OCI-LY3 (cell line): ENCODE results near the gene ELL3.

ENCODE experiments used
- H2AFZ ChIP-seq: fragments of 200-600, 300-600 bp; shearing (Covaris generic); 2 replicates; pipeline ENCODE4 v1.6.0; 2014; ENCODE audit warnings: antibody characterized with exemption, low read depth, low read length
- H3K27ac ChIP-seq: fragments of 200-600, 300-600 bp; sonication (generic); 2 replicates; pipeline ENCODE4 v1.5.1; 2014; ENCODE audit warnings: mild to moderate bottlenecking, low read length, moderate library complexity, mixed read lengths
- H3K27me3 ChIP-seq: fragments of 200-600, 300-600 bp; sonication (generic); 2 replicates; pipeline ENCODE4 v1.6.1; 2014; ENCODE audit warnings: low read depth, low read length, mixed read lengths
- H3K36me3 ChIP-seq: fragments of 200-600, 300-600 bp; sonication (generic); replicated peaks from 2 replicates; pipeline ENCODE3; 2014; ENCODE audit warnings: low read depth, low read length, mixed read lengths
- H3K4me1 ChIP-seq: fragments of 300-600, 200-600 bp; sonication (generic); 2 replicates; pipeline ENCODE4 v1.6.1; 2014; ENCODE audit warnings: low read length, mixed read lengths
- H3K4me2 ChIP-seq: fragments of 200-600, 300-600 bp; sonication (generic); 2 replicates; pipeline ENCODE4 v1.6.1; 2014; ENCODE audit warnings: low read length, mixed read lengths
- H3K4me3 ChIP-seq: fragments of 300-600, 200-600 bp; sonication (generic); 2 replicates; pipeline ENCODE4 v1.5.1; 2014; ENCODE audit warnings: antibody characterized with exemption, mild to moderate bottlenecking, low read length, moderate library complexity
- H3K79me2 ChIP-seq: fragments of 300-600, 200-600 bp; shearing (Covaris generic); 2 replicates; pipeline ENCODE4 v1.6.1; 2014; ENCODE audit warnings: mild to moderate bottlenecking, low read length, mixed read lengths
- H3K9ac ChIP-seq: fragments of 300-600, 200-600 bp; shearing (Covaris generic); 2 replicates; pipeline ENCODE4 v1.6.0; 2014; ENCODE audit warnings: mild to moderate bottlenecking, low read length, moderate library complexity
- H3K9me3 ChIP-seq: fragments of 200-600, 300-600 bp; shearing (Covaris generic); 2 replicates; pipeline ENCODE4 v1.6.1; 2014; ENCODE audit warnings: low read length, mixed read lengths; ENCODE audit not compliant: insufficient read depth
- H4K20me1 ChIP-seq: fragments of 200-600, 300-600 bp; sonication (generic); 2 replicates; pipeline ENCODE4 v1.6.1; 2016; ENCODE audit warnings: low read length, mixed read lengths; ENCODE audit not compliant: insufficient read depth
- CTCF ChIP-seq: fragments of 200-600, 300-600 bp; sonication (generic); IDR thresholded peaks from 2 replicates; pipeline ENCODE4 v1.5.1; 2014; ENCODE audit warnings: antibody characterized with exemption, low read length, low read depth
- EZH2phosphoT487 ChIP-seq: fragments of 200-600 bp; shearing (Covaris generic); IDR thresholded peaks from 2 replicates; pipeline ENCODE4 v1.6.1; 2018; ENCODE audit warnings: antibody characterized with exemption, mixed run types, low read depth

Gene ELL3

GRCh38 chr15:43763819-43764446, 12.8 kb downstream of the ELL3 start:
- peaks cover 65% of the 10 kb centered on the region for H3K36me3 ChIP-seq
- no peaks in the 10 kb centered on the region for H3K9me3 ChIP-seq
- no peak overlapping the region for H3K27ac ChIP-seq
- no peak overlapping the region for H3K9ac ChIP-seq
- no peak overlapping the region for H2AFZ ChIP-seq
- H3K79me2 ChIP-seq: peaks cover 13% of the 10 kb centered on the region
- no peaks in the 10 kb centered on the region for H3K4me1 ChIP-seq
- H3K4me2 ChIP-seq: no peak overlapping the region
- no peaks in the 10 kb centered on the region for H3K27me3 ChIP-seq
- H3K4me3 ChIP-seq: no peak overlapping the region
- TF ChIP-seq EZH2phosphoT487 (no peak), CTCF (no peak)
- peaks cover 13% of the 10 kb centered on the region; the same call in 1 of the 2 replicates for H4K20me1 ChIP-seq

GRCh38 chr15:43762824-43763223, 13.9 kb downstream of the ELL3 start:
- peaks cover 12% of the 10 kb centered on the region; the same call in 1 of the 2 replicates for H4K20me1 ChIP-seq
- H3K9me3 ChIP-seq: no peaks in the 10 kb centered on the region
- no peak overlapping the region for H3K4me3 ChIP-seq
- no peak overlapping the region for H3K4me2 ChIP-seq
- H3K27me3 ChIP-seq: no peaks in the 10 kb centered on the region
- H3K4me1 ChIP-seq: no peaks in the 10 kb centered on the region
- no peak overlapping the region for H2AFZ ChIP-seq
- no peak for TF ChIP-seq CTCF
- no peak for TF ChIP-seq EZH2phosphoT487
- peaks cover 19% of the 10 kb centered on the region for H3K79me2 ChIP-seq
- no peak overlapping the region for H3K27ac ChIP-seq
- no peak overlapping the region for H3K9ac ChIP-seq
- peaks cover 59% of the 10 kb centered on the region for H3K36me3 ChIP-seq

- Histone ChIP-seq H3K36me3 (peaks cover 54% of the 10 kb centered on the region), H3K4me3 (no peak overlapping the region), H3K4me1 (peaks cover 36% of the 10 kb centered on the region), H3K9ac (no peak overlapping the region), H3K9me3 (no peaks in the 10 kb centered on the region), H3K27me3 (no peaks in the 10 kb centered on the region), H4K20me1 (peaks cover 87% of the 10 kb centered on the region), H2AFZ (no peak overlapping the region), H3K79me2 (peaks cover 100% of the 10 kb centered on the region), H3K27ac (no peak overlapping the region), H3K4me2 (no peak overlapping the region)
- TF ChIP-seq EZH2phosphoT487 (no peak), CTCF (no peak)
Observed at GRCh38 chr15:43751885-43752284, 24.9 kb downstream of the ELL3 start.

GRCh38 chr15:43749690-43750345, 26.9 kb downstream of the ELL3 start:
- Histone ChIP-seq H3K4me2 (peak overlapping the region; percentile 81), H4K20me1 (peaks cover 71% of the 10 kb centered on the region), H3K4me3 (peak overlapping the region; percentile 74), H3K36me3 (peaks cover 38% of the 10 kb centered on the region), H3K9me3 (no peaks in the 10 kb centered on the region), H3K9ac (peak overlapping the region; percentile 30; the same call in 1 of the 2 replicates), H2AFZ (no peak overlapping the region), H3K27me3 (no peaks in the 10 kb centered on the region), H3K4me1 (peaks cover 36% of the 10 kb centered on the region), H3K79me2 (peaks cover 91% of the 10 kb centered on the region), H3K27ac (peak overlapping the region; percentile 66)
- TF ChIP-seq CTCF (no peak), EZH2phosphoT487 (no peak)
